HG03521 (cell line): ENCODE results near the gene MFAP4.

Source experiments
- ATAC-seq: cut with Tn5 transposase; IDR thresholded peaks from one replicate; pipeline ENCODE4 v1.9.1; 2021; ENCODE audit warnings: mild to moderate bottlenecking, moderate library complexity; ENCODE audit not compliant: unreplicated experiment

Gene MFAP4

DNA sequence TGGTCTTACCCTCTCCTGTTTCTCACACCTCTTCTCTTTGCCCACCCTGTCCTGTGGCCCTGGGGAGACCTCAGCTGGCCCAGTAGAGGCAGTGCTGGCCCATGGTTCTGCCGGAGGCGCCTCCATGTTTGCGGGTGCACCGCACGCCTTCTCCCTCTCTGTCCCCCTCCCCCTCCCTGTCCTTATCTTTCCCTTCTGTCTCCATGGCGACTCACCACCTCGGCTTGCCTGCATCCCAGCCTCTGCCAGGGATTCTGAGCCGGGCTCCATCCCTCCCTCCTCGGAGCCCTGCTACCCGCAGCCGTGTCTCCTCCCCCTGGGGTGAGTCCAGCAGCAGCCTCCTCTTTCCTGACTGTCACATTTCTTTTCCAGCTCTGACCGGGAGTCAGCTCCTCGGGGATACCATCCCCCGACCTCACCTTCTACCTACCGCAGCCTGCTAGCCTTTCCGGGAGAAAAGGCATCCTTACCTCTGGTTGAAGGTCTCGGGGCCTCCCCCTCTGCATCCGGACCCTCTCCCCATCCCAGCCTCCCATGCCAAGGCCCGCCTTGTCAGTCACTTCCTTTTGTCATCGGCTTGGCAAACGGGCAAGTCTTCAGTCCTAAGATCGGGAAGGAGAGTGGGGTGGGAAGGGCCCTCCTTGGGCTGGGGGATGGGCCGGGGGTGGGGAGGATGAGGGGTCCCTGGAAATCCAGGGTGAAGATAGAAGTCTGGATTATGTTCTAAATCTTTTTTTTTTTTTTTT is 24.1 kb upstream of the MFAP4 start, which contains the start of gene RNF112:
Gene RNF112 (plus strand): TSS at position 358 of the 746 bp plus-strand sequence. CDS start 177 bp downstream, at position 535.
- ATAC-seq: no peak

DNA sequence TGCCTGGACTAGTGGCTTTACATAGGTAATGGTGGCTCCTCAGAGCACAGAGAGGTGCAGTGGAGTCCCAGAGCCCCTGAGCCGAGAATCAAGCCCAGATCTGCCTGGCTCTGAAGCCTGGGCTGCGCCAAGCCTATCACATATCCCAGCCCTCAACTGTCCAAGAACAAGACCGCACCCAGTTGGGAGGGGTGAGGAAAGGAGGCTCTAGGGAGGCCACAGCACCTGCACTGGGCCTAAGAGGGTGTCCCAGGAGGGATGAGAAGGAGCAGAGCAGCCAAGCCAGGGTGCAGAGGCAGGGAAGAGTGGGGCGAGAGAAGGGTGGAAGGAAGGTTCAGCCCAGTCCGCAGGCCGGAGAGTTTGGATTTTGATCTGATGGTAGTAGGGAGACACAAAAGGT is 23.1 kb upstream of the MFAP4 start:
- no peak for ATAC-seq

DNA sequence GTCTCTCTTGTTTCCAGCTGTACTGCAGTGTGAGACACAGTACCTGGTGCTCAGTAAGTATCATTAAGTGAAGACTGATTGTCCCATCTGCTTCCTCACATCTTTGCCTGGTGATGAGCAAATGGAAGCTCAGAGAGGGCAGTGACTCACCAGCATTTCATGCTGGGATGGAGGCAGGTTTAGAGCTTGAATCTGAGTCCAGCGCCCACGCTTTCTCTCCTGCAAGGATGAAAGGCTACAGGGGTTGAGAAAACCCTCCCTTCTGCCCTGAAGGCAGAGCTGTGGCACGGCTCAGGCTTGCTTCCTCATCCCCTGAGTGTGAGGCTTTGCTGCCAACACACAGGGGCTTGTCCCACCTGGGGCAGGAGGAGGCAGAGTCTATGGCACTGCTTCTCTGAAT is 22.5 kb upstream of the MFAP4 start:
- ATAC-seq: no peak

DNA sequence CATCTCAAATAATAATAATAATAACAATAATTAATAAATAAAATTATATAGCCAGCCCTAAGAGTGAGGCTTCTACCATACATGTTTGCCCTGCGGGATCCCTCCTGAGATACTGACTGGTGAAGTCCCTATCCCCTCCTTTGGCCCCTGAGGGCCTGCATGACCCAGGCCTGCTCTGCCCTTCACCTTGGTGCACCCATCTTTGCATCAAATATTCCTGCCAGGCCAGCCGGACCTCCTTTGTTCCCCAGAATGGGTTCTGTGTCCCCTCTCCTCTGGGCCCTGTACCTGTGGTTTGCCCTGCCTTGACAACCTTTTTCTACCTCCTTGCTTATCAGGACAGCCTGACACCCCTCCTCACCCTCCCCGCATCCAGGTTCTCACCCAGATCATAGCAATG is 22.1 kb upstream of the MFAP4 start:
- no peak for ATAC-seq

DNA sequence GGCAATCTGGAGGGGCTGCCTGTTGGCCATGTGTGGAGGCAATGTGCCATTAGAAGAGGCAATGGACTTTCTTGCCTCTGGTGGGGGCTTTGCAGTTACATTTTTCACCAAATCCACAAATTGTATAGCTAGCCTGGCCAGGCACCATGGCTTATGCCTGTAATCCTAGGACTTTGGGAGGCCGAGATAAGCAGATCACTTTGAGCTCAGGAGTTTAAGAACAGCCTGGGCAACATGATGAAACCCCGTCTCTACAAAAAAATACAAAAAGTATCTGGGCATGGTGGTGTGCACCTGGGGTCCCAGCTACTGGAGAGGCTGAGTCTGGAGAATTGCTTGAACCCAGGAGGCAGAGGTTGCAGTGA is 21.3 kb upstream of the MFAP4 start:
- ATAC-seq: no peak

DNA sequence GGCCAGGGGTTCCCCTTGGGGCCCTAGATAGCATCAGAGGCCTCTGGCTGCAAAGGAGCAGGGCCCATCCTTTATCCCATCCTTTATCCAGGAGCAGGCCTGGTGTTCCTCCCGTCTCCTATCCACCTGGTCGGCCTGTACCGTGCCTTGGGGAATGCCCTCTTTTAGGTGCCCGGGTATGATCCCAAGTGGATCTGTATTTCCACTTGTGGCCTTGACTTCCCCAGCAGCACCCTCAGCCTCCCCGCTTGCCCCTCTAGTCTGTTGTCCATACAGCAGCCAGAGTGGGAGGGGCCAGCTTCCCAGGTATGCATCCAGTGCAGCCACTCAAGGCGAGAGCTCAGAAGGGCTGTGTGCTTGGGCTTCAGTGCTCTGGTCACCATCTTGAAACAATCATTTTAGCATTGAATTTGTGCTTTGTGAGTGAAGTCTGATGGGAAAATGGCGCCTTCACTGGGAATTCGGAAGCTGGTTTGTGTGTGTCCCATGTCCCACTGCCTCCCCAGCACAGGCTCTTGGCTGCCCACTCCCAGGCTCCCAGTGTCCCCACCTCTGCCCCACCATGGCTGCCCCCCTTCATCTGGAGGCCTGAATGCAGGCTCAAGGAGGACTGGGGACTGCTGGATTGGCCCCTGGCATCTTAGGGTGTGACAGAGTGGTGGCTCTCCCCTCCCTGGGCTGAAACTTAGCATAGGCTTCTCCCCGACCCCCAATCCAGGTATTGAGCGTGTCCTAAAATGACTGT is 20.8 kb upstream of the MFAP4 start:
- ATAC-seq: no peak

DNA sequence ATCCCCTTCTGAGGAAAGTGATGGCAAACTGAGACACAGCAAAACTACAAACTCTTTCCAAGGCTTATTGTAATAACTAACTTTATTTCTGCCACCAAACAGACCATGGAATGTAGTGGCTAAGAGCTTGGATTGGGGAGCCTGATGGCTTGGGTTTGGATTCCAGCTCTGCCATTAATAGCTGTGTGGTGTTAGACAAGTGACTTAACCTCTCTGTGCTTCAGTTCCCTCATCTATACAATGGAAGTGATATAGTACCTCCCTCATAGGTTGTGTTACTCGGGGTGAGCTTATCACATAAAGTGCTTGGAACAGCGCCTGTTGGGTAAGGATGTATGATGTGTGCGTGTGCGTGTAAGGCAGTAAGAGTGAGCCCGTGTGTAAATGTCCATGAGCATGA is 18.1 kb upstream of the MFAP4 start:
- ATAC-seq: no peak

DNA sequence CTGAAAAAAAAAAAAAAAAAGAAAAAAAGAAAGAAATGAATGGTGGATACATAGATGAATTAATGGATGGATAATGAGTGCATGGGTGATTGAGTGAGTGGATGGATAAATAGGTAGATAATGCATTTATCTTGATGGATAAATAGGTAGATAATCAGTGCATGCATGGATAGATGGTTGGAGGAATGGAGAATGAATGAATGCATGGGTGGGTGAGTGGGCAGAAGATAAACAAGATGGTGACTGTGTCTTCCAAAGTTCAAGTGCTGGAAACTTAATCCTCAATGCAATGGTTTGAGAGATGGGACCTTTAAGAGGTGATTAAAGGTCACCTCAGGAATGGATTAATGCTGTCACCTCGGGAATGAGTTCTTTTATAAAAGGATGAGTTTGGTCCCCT is 17.3 kb upstream of the MFAP4 start:
- ATAC-seq: no peak

DNA sequence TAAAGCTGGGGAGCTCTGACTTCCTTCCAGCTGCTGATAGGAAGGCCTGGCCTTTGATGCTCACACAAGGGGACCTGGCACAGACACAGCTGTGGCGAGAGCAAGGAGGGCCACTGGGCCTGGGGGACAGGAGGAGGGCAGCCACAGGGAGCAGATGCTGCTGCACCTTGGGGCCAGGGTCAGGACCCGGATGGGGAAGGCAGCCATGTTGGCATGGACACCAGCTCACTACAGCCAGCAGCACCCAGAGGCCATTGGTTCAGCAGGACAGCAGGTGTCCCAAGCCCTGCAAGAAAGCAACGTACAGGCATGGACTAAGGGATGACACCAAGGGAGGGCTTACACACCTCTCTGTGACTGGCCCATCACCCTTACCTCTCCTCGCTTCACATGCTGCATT is 16.0 kb upstream of the MFAP4 start:
- ATAC-seq: no peak

DNA sequence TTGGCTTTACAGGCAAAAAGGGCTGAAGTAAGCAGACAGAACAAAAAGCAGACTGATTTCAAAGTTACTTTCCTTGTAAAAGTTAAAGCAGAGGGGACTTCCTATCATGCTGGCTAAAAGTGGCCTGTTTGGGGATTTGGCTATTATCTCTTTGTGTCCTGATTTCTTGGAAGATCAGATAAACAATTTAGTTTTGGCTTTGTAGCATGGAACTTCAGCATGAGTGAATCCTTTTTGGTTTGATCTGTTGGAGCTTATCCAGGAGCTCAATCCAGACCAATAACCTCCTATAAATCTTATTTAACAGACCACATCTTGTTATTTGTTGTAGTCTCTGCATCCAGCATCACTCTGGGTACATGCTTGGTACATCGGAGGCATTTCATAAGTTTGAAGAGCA is 15.2 kb upstream of the MFAP4 start:
- no peak for ATAC-seq

DNA sequence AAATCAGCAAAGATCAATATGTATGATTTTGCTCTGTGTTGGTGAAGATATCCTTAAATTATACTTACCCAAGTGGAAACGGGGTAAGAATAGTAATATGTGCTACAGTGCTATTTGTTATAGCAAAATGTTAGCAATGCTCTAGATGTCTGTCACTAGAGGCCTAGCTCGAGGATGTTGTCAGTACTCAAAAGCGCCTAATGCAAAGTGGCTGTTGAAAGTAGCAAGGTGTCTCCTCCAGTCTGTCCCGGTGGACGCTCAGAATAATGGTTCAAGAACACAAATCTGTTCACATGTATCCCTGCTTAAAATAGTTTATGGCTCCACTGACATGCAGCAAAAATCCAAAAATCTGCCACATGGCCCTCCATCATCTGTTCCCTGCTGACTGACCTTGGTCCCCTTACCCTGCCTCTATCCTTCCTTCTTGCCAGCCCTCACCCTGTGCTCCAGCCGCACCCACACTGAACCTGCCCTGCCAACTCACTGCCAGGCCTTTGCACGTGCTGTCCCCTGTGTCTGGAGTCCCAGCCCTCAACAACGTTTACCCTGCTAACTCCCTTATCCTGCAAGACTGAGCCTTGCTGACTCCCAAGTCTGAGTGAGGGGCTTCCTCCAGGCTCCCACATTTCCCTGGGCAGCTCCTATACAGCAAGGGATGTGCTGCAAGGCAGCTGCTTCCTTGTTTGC is 14.5 kb upstream of the MFAP4 start:
- ATAC-seq: no peak

DNA sequence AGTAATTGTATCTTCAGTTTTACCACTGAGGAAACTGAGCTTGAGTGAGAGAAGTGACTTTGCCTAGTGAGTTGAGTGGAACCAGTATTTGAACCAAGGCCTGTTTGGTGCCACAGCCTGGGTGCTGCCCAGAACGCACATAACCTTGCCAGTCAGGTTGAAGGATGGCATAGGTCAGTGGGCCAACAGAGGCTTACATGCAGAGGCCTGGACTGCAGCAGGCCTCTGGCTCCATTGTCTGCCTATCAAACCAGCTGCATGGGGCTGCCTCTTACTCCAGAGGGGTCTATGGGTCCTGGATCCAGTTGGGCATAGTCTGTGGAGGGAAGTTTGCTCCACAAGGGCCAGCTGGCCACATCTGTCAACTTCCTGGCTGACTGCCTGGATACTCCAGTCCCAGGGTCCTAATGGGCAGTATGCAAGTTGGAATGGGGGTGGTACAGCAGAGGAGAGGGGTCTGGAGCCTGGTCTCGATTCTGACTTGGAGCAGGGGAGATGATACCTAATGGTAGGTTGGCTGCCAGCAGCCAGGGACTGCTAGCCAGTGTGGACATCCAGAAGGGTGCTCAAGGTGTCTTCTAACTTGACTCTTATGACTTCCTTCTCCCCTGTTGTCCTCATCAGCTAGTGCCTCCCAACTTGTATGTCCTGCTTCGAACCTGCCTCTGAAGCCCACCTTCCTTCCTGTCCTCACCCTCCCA is 12.9 kb upstream of the MFAP4 start:
- no peak for ATAC-seq

DNA sequence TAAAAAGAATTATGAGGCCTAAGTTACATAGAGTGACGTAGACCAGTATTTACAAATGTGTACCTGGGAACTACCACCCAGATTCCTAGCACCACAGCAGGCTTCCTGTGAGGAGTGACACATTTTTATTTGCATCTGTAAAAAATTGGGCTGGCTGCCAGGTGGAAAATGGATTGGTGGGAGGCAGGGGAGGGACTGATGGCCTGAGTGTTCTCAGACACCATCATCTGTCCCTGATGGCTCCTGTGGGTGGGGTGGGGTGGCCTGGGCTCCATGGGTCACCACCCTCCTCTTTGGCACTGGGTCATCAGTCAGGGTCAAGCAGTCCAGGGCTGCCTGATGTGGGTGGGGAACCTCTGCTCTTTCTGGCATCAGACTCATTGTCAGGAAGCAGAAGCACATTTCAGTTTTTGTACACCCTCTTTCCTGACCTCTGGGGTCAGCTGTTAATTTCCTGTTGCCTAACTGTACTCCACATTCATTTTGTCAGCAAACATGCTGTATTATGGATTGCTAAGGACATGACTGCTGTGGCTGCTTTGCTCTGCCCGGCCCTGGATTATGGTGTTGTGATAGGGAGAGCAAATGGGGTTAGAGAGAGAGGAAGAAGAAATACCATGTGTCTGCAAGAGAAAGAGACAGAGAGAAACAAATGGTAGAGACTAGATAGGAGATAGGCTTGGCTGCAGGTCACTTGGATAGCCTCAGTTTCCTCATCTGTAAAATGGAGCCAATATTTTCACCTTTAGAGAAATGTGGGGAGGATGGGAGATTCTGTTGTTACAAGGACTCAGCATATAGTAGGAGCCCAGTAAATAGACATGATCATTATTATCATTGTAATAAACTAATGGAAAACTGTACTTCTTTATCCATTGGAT is 11.6 kb upstream of the MFAP4 start:
- ATAC-seq: no peak

DNA sequence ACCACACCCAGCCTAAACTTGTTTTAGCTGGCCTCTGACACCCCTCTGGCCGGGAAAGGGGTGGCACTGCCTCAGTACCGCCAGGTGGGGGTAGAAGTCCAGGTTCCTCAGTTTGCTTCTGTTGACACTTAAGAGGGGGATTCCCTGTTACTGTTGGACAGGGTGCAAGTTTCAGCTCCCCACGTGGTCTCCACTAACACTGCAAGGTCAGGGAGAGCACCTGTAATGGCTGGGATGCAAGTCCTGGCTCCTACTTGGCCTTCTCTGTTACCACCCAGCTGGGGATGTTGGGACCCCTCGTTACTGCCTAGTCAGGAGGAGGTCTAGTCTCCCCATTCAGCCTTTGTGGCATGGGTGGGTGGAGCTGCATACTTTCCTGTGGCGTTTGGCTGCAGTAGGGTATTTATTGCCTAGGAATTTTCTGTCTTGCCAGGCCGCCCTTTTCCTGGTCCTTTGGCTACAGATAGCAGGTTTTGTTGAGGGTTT is 10.6 kb upstream of the MFAP4 start:
- ATAC-seq: no peak

DNA sequence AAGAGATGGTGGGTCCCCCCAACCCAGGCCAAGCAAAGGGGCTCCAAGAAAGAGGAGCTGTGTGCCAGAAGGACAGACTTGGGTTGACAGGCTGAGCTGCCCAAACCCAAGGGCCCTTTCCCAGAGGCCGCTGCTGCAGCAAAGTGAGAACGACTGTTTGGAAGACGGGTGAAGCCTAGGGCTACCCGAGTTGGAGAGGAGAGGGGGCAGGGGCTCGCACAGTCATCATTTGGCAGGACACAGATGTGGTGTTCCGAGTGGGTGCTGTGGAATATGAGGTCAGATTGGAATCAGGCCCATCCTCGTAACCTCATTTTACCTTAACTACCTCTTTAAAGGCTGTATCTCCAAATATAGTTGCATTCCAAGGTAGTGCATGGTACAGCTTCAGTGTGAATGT is 5.3 kb upstream of the MFAP4 start:
- no peak for ATAC-seq

DNA sequence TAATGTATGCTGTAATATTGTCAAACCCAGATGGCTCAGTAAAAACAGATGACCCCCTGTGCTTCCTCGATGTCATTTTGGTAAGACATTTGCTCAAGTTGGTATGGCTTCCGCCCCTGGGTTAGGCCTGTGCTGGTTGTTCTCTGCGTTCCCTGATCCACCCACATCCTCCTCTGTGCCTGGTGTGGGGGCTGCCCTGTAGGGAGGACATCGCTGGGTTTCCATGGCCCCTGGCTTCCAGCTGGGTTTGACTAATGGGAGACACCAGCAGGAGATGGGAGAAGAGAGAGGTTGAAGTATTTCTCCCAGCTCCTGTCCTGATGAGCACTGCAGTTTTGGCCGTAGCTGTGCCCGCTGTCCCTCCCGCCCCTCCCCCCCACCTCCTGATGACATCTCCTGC is 4.4 kb upstream of the MFAP4 start:
- no peak for ATAC-seq

DNA sequence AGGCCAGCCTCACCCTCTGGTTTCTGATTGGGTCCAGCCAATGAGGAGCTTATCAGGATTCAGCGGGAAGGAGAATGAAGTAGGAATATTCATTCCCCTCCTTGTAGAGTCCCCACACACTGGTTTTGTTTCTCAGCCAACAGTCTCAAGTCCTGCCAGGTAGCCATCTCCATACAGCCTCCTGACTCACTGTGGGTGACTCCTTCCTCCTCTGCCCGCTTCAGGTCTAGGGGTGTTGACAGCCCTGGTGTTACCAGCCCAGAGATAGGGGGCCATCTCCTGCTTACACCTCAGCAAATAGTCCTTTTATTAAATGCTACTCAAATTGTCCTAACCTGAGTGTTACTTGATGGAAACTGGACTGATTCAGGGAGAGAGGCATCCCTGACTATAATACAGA is 4.0 kb upstream of the MFAP4 start:
- no peak for ATAC-seq

DNA sequence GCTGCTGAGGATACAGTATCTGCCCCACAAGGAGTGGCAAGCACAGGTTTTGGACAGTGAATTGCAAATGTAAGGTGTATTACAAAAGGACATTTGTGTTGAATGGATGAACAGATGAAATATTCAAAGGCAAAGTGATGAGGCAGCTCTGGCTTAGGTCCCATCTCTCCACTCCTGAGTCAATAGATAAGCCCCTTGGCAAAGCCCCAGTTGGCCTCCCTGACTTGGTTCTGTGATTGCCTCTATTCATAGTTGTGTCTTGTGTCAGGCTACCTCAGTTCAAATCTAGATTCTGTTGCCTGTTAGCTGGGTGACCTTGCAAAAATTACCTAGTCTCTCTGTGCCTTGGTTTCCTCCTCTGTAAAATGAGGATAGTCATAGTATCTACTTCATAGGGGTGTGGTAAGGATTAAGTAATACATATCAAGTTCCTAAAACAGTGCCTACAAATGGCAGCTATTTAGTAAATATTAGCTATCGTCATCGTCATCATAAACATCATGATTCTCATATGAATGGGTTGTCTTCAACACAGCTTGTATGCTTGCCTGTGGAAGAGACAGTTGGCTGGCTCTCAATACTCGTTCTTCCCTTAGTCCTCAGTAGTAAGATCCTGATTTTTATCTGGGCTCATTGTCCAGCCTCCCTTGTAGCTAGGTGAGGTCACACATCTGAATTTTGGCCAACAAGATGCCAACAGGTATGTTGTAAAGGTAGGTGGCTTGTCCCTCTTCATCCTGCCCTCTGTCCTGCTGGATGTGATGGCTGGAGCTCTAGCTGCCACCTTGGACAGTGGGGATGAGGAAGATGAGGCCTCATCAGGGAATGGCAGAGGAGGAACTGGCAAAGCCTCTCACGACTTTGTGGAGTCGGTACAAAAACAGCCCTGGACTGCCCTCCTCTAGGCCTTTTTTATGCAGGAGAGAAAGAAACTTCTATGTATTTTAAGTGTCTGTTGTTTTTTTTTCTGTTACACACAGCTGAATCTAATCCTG is 2.1 kb upstream of the MFAP4 start:
- no peak for ATAC-seq

DNA sequence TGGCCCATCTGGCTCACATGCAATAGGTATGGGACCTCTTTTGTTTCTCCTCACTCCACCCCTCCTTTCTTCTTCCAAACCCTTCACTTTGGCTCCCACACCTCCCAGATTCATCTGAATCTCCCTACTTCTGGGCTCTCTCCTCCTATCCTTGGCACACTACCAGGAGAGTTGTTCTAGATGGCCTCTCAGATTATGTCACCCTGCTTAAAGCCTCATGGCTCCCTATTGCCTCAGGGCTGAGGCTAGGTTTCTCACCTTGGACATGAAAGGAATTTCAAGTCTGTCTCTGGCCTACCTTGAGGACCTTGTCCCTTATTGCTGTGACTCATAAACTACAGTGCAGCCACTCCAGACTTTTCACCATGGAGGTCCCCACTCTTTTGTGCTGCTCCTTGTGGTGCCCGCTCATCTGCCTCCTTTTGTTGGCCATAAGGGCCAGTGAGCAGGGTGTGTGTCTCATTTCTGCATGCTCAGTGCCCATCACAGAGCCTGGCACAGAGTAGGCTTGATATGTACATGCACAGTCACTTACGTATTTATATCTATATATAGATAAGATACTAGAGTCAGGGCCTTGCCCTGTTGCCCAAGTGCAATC is 1.0 kb upstream of the MFAP4 start:
- no peak for ATAC-seq
